ENCODE measurements around the gene TMPRSS2. TPM values are rescaled to one million over a fixed set of nuclear protein-coding genes. Genes with fewer than 3 reads are reported as not detected.

The TMPRSS2 gene
- polyA plus RNA-seq, 4 donors, result 108 to 167 (median 136) TPM

GRCh38 chr21:41478319-41479177 is 29.4 kb downstream of the TMPRSS2 start:
- 24 to 48% (median 31%) methylated on average over 11 of the region's 11 CpGs for WGBS, 3 donors
- no peak for FAIRE-seq

DNA sequence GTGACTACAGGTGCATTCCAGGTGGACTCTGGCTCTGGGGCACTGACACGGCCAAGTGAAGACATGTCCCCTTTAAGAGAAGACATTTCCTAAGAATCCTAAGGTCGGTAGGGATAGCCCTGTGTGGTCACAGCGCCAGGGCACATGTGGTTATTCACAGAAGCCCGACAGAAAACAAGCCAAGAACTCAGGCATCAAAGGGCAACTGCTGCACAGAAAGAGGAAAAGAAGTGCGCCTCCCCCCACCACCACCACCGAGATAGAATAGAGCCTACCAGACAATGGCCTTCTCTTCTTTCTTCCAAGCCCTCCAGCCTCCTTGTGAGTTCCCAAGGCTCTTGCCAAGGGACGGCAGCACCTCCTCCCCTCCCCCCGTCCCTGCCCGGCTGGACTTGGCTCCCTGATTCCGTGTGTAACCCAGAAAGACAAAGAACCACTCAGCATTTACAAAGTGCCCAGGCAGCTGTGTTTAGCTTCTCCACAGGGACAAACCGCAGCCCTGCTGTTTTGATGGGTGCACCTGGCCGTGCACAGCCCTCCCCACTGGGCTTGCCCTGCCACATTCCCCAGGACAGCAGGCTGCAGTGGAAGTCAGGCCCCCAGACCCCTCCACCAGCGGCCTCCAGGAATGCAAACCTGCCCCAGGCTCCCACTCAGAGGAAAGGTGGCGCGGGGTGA is 30.2 kb downstream of the TMPRSS2 start:
- 8 to 22% (median 21%) methylated on average over 15 of the region's 15 CpGs for WGBS, 3 donors
- H3K27me3 ChIP-seq (ENCODE audit: control insufficient read depth in 3 of 3, insufficient read depth in 3 of 3, low read length in 3 of 3), result no peaks in the 10 kb centered on the region
- H3K9me3 ChIP-seq (ENCODE audit: control insufficient read depth in 2 of 2, insufficient read depth in 1 of 2, low read depth in 1 of 2, low read length in 1 of 2), result no peaks in the 10 kb centered on the region
- FAIRE-seq (no peak), DNase-seq (peak; percentile 59 to 72)
- peaks cover 3 to 68% (median 37%) of the 10 kb centered on the region in 3 donors for H3K36me3 ChIP-seq (ENCODE audit: control insufficient read depth in 3 of 3, insufficient read depth in 2 of 3, low read depth in 1 of 3, low read length in 3 of 3)
- no peak overlapping the region for H3K4me3 ChIP-seq (ENCODE audit: low read depth in 1 of 3, low read length in 3 of 3)
- H3K27ac ChIP-seq (ENCODE audit: low read depth in 1 of 3, low read length in 2 of 3), result peak overlapping the region; percentile 22 to 79 (median 32)
- H3K4me1 ChIP-seq (ENCODE audit: control insufficient read depth in 3 of 3, insufficient read depth in 2 of 3, low read depth in 1 of 3, low read length in 2 of 3), result peaks cover 3 to 21% (median 12%) of the 10 kb centered on the region in 3 donors

More at GRCh38 chr21:41478319-41479177, 29.4 kb downstream of the TMPRSS2 start:
- Histone ChIP-seq H3K36me3 (ENCODE audit: control insufficient read depth in 3 of 3, insufficient read depth in 2 of 3, low read depth in 1 of 3, low read length in 3 of 3) (peaks cover 5 to 66% (median 32%) of the 10 kb centered on the region in 3 donors), H3K4me3 (ENCODE audit: low read depth in 1 of 3, low read length in 3 of 3) (no peak overlapping the region), H3K27me3 (ENCODE audit: control insufficient read depth in 3 of 3, insufficient read depth in 3 of 3, low read length in 3 of 3) (no peaks in the 10 kb centered on the region), H3K9me3 (ENCODE audit: control insufficient read depth in 2 of 2, insufficient read depth in 1 of 2, low read depth in 1 of 2, low read length in 1 of 2) (no peaks in the 10 kb centered on the region), H3K27ac (ENCODE audit: low read depth in 1 of 3, low read length in 2 of 3) (peak overlapping the region; percentile 22 to 79 (median 38)), H3K4me1 (ENCODE audit: control insufficient read depth in 3 of 3, insufficient read depth in 2 of 3, low read depth in 1 of 3, low read length in 2 of 3) (peaks cover 3 to 21% (median 12%) of the 10 kb centered on the region in 3 donors)
- peak in 1 of 2 donors; percentile 60 for DNase-seq

DNA sequence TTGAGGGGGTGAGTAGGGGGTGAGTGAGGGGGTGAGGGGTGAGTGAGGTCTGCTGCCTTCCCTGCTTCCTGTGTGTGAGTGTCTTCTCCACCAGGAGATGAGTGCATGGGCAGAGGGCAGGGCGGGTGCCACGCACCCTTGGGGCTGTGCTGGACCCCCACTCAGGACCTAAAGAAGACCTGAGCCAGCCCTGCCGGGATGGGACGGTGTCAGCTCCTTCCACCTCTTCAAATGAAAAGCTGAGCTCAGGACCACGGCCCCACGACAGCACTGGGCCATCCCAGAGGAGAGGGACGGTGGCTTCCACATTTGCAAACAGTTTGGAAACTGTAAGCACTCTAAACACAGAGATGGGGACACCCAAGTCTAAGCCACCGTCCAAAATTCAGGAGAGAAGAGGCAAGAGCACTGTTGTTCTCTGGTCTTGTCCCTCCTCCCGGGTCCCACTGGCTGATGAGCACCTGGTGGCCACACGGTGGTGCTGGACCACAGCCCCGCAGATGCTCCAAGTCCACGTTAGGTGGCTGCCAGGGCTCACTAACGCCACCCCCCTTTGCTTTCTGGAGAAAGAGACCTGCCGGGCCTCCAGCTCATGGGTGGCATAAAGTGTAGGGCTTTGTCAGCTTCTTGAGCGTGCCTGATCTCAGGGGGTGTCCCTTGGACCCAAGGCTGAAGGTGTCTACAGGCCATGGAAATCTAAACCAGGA is 32.1 kb downstream of the TMPRSS2 start:
- 71 to 73% (median 73%) methylated on average over 15 of the region's 15 CpGs for WGBS, 3 donors
- no peak overlapping the region for H3K4me3 ChIP-seq (ENCODE audit: low read depth in 1 of 3, low read length in 3 of 3)
- no peaks in the 10 kb centered on the region for H3K9me3 ChIP-seq (ENCODE audit: control insufficient read depth in 2 of 2, insufficient read depth in 1 of 2, low read depth in 1 of 2, low read length in 1 of 2)
- DNase-seq (peak in 1 of 2 donors; percentile 64), FAIRE-seq (no peak)
- H3K27ac ChIP-seq (ENCODE audit: low read depth in 1 of 3, low read length in 2 of 3), result no peak overlapping the region
- H3K4me1 ChIP-seq (ENCODE audit: control insufficient read depth in 3 of 3, insufficient read depth in 2 of 3, low read depth in 1 of 3, low read length in 2 of 3), result peaks cover under 1 to 21% (median 12%) of the 10 kb centered on the region in 3 donors
- peaks cover 2 to 77% (median 39%) of the 10 kb centered on the region in 3 donors for H3K36me3 ChIP-seq (ENCODE audit: control insufficient read depth in 3 of 3, insufficient read depth in 2 of 3, low read depth in 1 of 3, low read length in 3 of 3)
- H3K27me3 ChIP-seq (ENCODE audit: control insufficient read depth in 3 of 3, insufficient read depth in 3 of 3, low read length in 3 of 3), result no peaks in the 10 kb centered on the region

GRCh38 chr21:41472753-41473548 is 35.0 kb downstream of the TMPRSS2 start:
- WGBS, 3 donors, result 85 to 89% (median 85%) methylated on average over 30 to 33 of the region's 33 CpGs
- Histone ChIP-seq H3K4me1 (ENCODE audit: control insufficient read depth in 3 of 3, insufficient read depth in 2 of 3, low read depth in 1 of 3, low read length in 2 of 3) (peaks cover 0 to 4% (median under 1%) of the 10 kb centered on the region in 3 donors), H3K27ac (ENCODE audit: low read depth in 1 of 3, low read length in 2 of 3) (no peak overlapping the region), H3K27me3 (ENCODE audit: control insufficient read depth in 3 of 3, insufficient read depth in 3 of 3, low read length in 3 of 3) (peaks cover 0 to 4% (median 0%) of the 10 kb centered on the region in 3 donors), H3K36me3 (ENCODE audit: control insufficient read depth in 3 of 3, insufficient read depth in 2 of 3, low read depth in 1 of 3, low read length in 3 of 3) (peaks cover 5 to 81% (median 34%) of the 10 kb centered on the region in 3 donors), H3K4me3 (ENCODE audit: low read depth in 1 of 3, low read length in 3 of 3) (no peak overlapping the region), H3K9me3 (ENCODE audit: control insufficient read depth in 2 of 2, insufficient read depth in 1 of 2, low read depth in 1 of 2, low read length in 1 of 2) (no peaks in the 10 kb centered on the region)
- no peak for FAIRE-seq
- no peak for DNase-seq

DNA sequence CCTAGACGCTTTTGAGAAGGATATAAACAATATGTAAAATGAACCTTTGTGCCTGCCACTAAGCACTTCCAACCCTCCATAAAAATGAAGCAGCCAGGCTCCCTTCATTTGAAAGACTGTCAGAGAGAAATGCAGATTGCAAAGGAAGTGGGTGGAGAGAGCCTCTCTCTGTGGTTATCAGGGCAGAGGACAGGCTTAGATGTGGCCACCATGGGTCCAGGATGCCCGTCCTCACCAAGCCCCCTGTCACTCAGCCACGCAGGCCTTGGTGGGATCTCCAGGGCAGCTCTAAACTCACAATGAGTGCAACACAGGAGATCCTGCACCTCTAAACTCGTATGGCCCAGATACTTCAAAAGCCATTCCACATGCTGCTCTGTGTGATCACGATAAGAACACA is 37.9 kb downstream of the TMPRSS2 start:
- no peak overlapping the region for H3K27ac ChIP-seq (ENCODE audit: low read depth in 1 of 3, low read length in 2 of 3)
- WGBS, 3 donors, result 56 to 63% (median 62%) methylated on average over 5 of the region's 5 CpGs
- H3K4me1 ChIP-seq (ENCODE audit: control insufficient read depth in 3 of 3, insufficient read depth in 2 of 3, low read depth in 1 of 3, low read length in 2 of 3), result no peaks in the 10 kb centered on the region
- no peak for FAIRE-seq
- DNase-seq, result no peak
- H3K36me3 ChIP-seq (ENCODE audit: control insufficient read depth in 3 of 3, insufficient read depth in 2 of 3, low read depth in 1 of 3, low read length in 3 of 3), result peaks cover 8 to 86% (median 41%) of the 10 kb centered on the region in 3 donors
- H3K4me3 ChIP-seq (ENCODE audit: low read depth in 1 of 3, low read length in 3 of 3), result no peak overlapping the region
- peaks cover 0 to 3% of the 10 kb centered on the region in 2 donors for H3K9me3 ChIP-seq (ENCODE audit: control insufficient read depth in 2 of 2, insufficient read depth in 1 of 2, low read depth in 1 of 2, low read length in 1 of 2)
- H3K27me3 ChIP-seq (ENCODE audit: control insufficient read depth in 3 of 3, insufficient read depth in 3 of 3, low read length in 3 of 3), result peaks cover 0 to 4% (median 0%) of the 10 kb centered on the region in 3 donors

GRCh38 chr21:41466024-41466820 is 41.7 kb downstream of the TMPRSS2 start:
- FAIRE-seq, result no peak
- no peak for DNase-seq
- 85 to 88% (median 85%) methylated on average over 23 of the region's 23 CpGs for WGBS, 3 donors
- Histone ChIP-seq H3K27me3 (ENCODE audit: control insufficient read depth in 3 of 3, insufficient read depth in 3 of 3, low read length in 3 of 3) (peaks cover 0 to 4% (median 0%) of the 10 kb centered on the region in 3 donors), H3K9me3 (ENCODE audit: control insufficient read depth in 2 of 2, insufficient read depth in 1 of 2, low read depth in 1 of 2, low read length in 1 of 2) (peaks cover 0 to 23% of the 10 kb centered on the region in 2 donors), H3K36me3 (ENCODE audit: control insufficient read depth in 3 of 3, insufficient read depth in 2 of 3, low read depth in 1 of 3, low read length in 3 of 3) (peaks cover 6 to 77% (median 36%) of the 10 kb centered on the region in 3 donors), H3K4me1 (ENCODE audit: control insufficient read depth in 3 of 3, insufficient read depth in 2 of 3, low read depth in 1 of 3, low read length in 2 of 3) (peaks cover 0 to 3% (median 0%) of the 10 kb centered on the region in 3 donors), H3K27ac (ENCODE audit: low read depth in 1 of 3, low read length in 2 of 3) (peak overlapping the region in 1 of 3 donors; percentile 22), H3K4me3 (ENCODE audit: low read depth in 1 of 3, low read length in 3 of 3) (no peak overlapping the region)

GRCh38 chr21:41465176-41465781 is 42.7 kb downstream of the TMPRSS2 start:
- WGBS, 3 donors, result 90 to 96% (median 92%) methylated on average over 4 of the region's 4 CpGs
- H3K4me3 ChIP-seq (ENCODE audit: low read depth in 1 of 3, low read length in 3 of 3), result no peak overlapping the region
- H3K9me3 ChIP-seq (ENCODE audit: control insufficient read depth in 2 of 2, insufficient read depth in 1 of 2, low read depth in 1 of 2, low read length in 1 of 2), result peaks cover 0 to 23% of the 10 kb centered on the region in 2 donors
- DNase-seq, result no peak
- peaks cover 0 to 5% (median 0%) of the 10 kb centered on the region in 3 donors for H3K4me1 ChIP-seq (ENCODE audit: control insufficient read depth in 3 of 3, insufficient read depth in 2 of 3, low read depth in 1 of 3, low read length in 2 of 3)
- peaks cover 3 to 67% (median 30%) of the 10 kb centered on the region in 3 donors for H3K36me3 ChIP-seq (ENCODE audit: control insufficient read depth in 3 of 3, insufficient read depth in 2 of 3, low read depth in 1 of 3, low read length in 3 of 3)
- no peak for FAIRE-seq
- H3K27ac ChIP-seq (ENCODE audit: low read depth in 1 of 3, low read length in 2 of 3), result no peak overlapping the region
- peaks cover 0 to 4% (median 0%) of the 10 kb centered on the region in 3 donors for H3K27me3 ChIP-seq (ENCODE audit: control insufficient read depth in 3 of 3, insufficient read depth in 3 of 3, low read length in 3 of 3)
